Glutamatergic neuron (in vitro differentiated cells): ENCODE data around the gene EEF1E1. TPM values are rescaled to one million over a fixed set of nuclear protein-coding genes. Genes with fewer than 3 reads are reported as not detected.

Experiments
- DNase-seq: peaks from one replicate; pipeline ENCODE4 v3.0.0; 2022
- H3K27ac Mint-ChIP-seq: one replicate; pipeline ENCODE4 v1.8.0; 2020; ENCODE audit warnings: mild to moderate bottlenecking, mixed read lengths, inconsistent platforms; ENCODE audit not compliant: unreplicated experiment
- H3K27me3 Mint-ChIP-seq: one replicate; pipeline ENCODE4 v1.8.0; 2020; ENCODE audit warnings: mild to moderate bottlenecking, moderate library complexity, mixed read lengths, inconsistent platforms; ENCODE audit not compliant: unreplicated experiment
- H3K36me3 Mint-ChIP-seq: one replicate; pipeline ENCODE4 v1.8.0; 2020; ENCODE audit warnings: mild to moderate bottlenecking, mixed read lengths, inconsistent platforms; ENCODE audit not compliant: unreplicated experiment
- H3K4me1 Mint-ChIP-seq: one replicate; pipeline ENCODE4 v1.8.0; 2020; ENCODE audit warnings: mild to moderate bottlenecking, low read depth, mixed read lengths, inconsistent platforms; ENCODE audit not compliant: unreplicated experiment
- H3K4me3 Mint-ChIP-seq: one replicate; pipeline ENCODE4 v1.8.0; 2020; ENCODE audit warnings: mild to moderate bottlenecking, mixed read lengths, inconsistent platforms; ENCODE audit not compliant: unreplicated experiment
- H3K9me3 Mint-ChIP-seq: one replicate; pipeline ENCODE4 v1.8.0; 2020; ENCODE audit warnings: mild to moderate bottlenecking, moderate library complexity, mixed read lengths, inconsistent platforms; ENCODE audit not compliant: unreplicated experiment
- CTCF ChIP-seq: fragments of 200-600 bp; sonication (generic); IDR thresholded peaks from one replicate; pipeline ENCODE4 v1.5.0; 2021; ENCODE audit not compliant: partially characterized antibody, unreplicated experiment
- total RNA-seq: library from RNA; stranded (reverse); fragmentation: NEBNext Ultra II Directional; extraction: Animal tissue kit (Norgen Biotek cat#: 25700); gene quantifications from one replicate; pipeline ENCODE4 v1.2.1, GENCODE V29; 2021; ENCODE audit not compliant: unreplicated experiment

Gene EEF1E1
- total RNA-seq, 1 donor from 2014 or later, result 20.6 TPM

- H3K4me3 Mint-ChIP-seq, result no peak overlapping the region
- peaks cover 33% of the 10 kb centered on the region for H3K36me3 Mint-ChIP-seq
- H3K27me3 Mint-ChIP-seq, result peaks cover 1% of the 10 kb centered on the region
- no peak for DNase-seq
- H3K4me1 Mint-ChIP-seq, result no peaks in the 10 kb centered on the region
- TF ChIP-seq CTCF, result no peak
- H3K9me3 Mint-ChIP-seq, result peaks cover 8% of the 10 kb centered on the region
- H3K27ac Mint-ChIP-seq, result peak overlapping the region; percentile 48
Measured at GRCh38 chr6:8088886-8089285, 13.5 kb downstream of the EEF1E1 start.

GRCh38 chr6:8087870-8088754, 14.2 kb downstream of the EEF1E1 start:
- DNase-seq, result no peak
- Mint-ChIP-seq H3K4me1 (no peaks in the 10 kb centered on the region), H3K4me3 (no peak overlapping the region), H3K27ac (peak overlapping the region; percentile 48), H3K9me3 (peaks cover 8% of the 10 kb centered on the region), H3K27me3 (peaks cover 1% of the 10 kb centered on the region), H3K36me3 (peaks cover 33% of the 10 kb centered on the region)
- no peak for TF ChIP-seq CTCF

GRCh38 chr6:8086755-8087306, 15.5 kb downstream of the EEF1E1 start:
- Mint-ChIP-seq H3K9me3 (peaks cover 8% of the 10 kb centered on the region), H3K36me3 (peaks cover 33% of the 10 kb centered on the region), H3K27ac (no peak overlapping the region), H3K4me1 (no peaks in the 10 kb centered on the region), H3K27me3 (peaks cover 1% of the 10 kb centered on the region), H3K4me3 (no peak overlapping the region)
- TF ChIP-seq CTCF, result no peak
- DNase-seq, result no peak

- no peak overlapping the region for H3K4me3 Mint-ChIP-seq
- H3K36me3 Mint-ChIP-seq, result peaks cover 27% of the 10 kb centered on the region
- peaks cover 6% of the 10 kb centered on the region for H3K9me3 Mint-ChIP-seq
- peaks cover 1% of the 10 kb centered on the region for H3K27me3 Mint-ChIP-seq
- no peaks in the 10 kb centered on the region for H3K4me1 Mint-ChIP-seq
- TF ChIP-seq CTCF, result no peak
- DNase-seq, result no peak
- no peak overlapping the region for H3K27ac Mint-ChIP-seq
Measured at GRCh38 chr6:8085053-8085511, 17.3 kb downstream of the EEF1E1 start.

GRCh38 chr6:8084586-8084985, 17.8 kb downstream of the EEF1E1 start:
- Mint-ChIP-seq H3K9me3 (peaks cover 6% of the 10 kb centered on the region), H3K36me3 (peaks cover 25% of the 10 kb centered on the region), H3K27me3 (peaks cover under 1% of the 10 kb centered on the region), H3K27ac (no peak overlapping the region), H3K4me1 (no peaks in the 10 kb centered on the region), H3K4me3 (no peak overlapping the region)
- DNase-seq, result no peak
- TF ChIP-seq CTCF, result no peak
